ENCODE results near the gene DNAJC15.

DNAJC15 gene

GRCh38 chr13:43141685-43142084 lies 118.3 kb downstream of the DNAJC15 start:
- Histone ChIP-seq H3K36me3 (ENCODE audit: insufficient read depth, insufficient read length, low read length) (no peaks in the 10 kb centered on the region), H3K27me3 (ENCODE audit: insufficient read depth, insufficient read length) (no peaks in the 10 kb centered on the region), H3K9me3 (ENCODE audit: insufficient read depth, low read length) (no peaks in the 10 kb centered on the region), H3K9ac (ENCODE audit: insufficient read length, low read depth) (no peak overlapping the region), H3K4me1 (ENCODE audit: insufficient read depth, insufficient read length) (peaks cover 2% of the 10 kb centered on the region), H3K4me3 (ENCODE audit: insufficient read length, low read depth) (no peak overlapping the region)
- TF ChIP-seq ZNF274 (IDR thresholded peaks at IDR 0.05; ENCODE audit: low read depth, low read length), result no peak
- TF ChIP-seq YY1 (IDR thresholded peaks at IDR 0.05; ENCODE audit: insufficient read depth, insufficient read length), result no peak
- TF ChIP-seq SUZ12 (IDR thresholded peaks at IDR 0.05; ENCODE audit: extremely low read depth, insufficient read depth, insufficient read length), result no peak
- no peak for DNase-seq (ENCODE audit: low read depth, low spot score)

- TF ChIP-seq ZNF274 (IDR thresholded peaks at IDR 0.05; ENCODE audit: low read depth, low read length), result no peak
- TF ChIP-seq YY1 (IDR thresholded peaks at IDR 0.05; ENCODE audit: insufficient read depth, insufficient read length), result no peak
- TF ChIP-seq SUZ12 (IDR thresholded peaks at IDR 0.05; ENCODE audit: extremely low read depth, insufficient read depth, insufficient read length), result no peak
- Histone ChIP-seq H3K4me1 (ENCODE audit: insufficient read depth, insufficient read length) (no peaks in the 10 kb centered on the region), H3K9ac (ENCODE audit: insufficient read length, low read depth) (no peak overlapping the region), H3K9me3 (ENCODE audit: insufficient read depth, low read length) (no peaks in the 10 kb centered on the region), H3K4me3 (ENCODE audit: insufficient read length, low read depth) (no peak overlapping the region), H3K36me3 (ENCODE audit: insufficient read depth, insufficient read length, low read length) (no peaks in the 10 kb centered on the region), H3K27me3 (ENCODE audit: insufficient read depth, insufficient read length) (no peaks in the 10 kb centered on the region)
- no peak for DNase-seq (ENCODE audit: low read depth, low spot score)
Observed at GRCh38 chr13:43143591-43143990, 120.2 kb downstream of the DNAJC15 start.

GRCh38 chr13:43145534-43146196 lies 122.3 kb downstream of the DNAJC15 start:
- Histone ChIP-seq H3K4me3 (ENCODE audit: insufficient read length, low read depth) (no peak overlapping the region), H3K36me3 (ENCODE audit: insufficient read depth, insufficient read length, low read length) (no peaks in the 10 kb centered on the region), H3K27me3 (ENCODE audit: insufficient read depth, insufficient read length) (no peaks in the 10 kb centered on the region), H3K9me3 (ENCODE audit: insufficient read depth, low read length) (no peaks in the 10 kb centered on the region), H3K4me1 (ENCODE audit: insufficient read depth, insufficient read length) (no peaks in the 10 kb centered on the region), H3K9ac (ENCODE audit: insufficient read length, low read depth) (no peak overlapping the region)
- no peak for TF ChIP-seq SUZ12 (IDR thresholded peaks at IDR 0.05; ENCODE audit: extremely low read depth, insufficient read depth, insufficient read length)
- no peak for TF ChIP-seq YY1 (IDR thresholded peaks at IDR 0.05; ENCODE audit: insufficient read depth, insufficient read length)
- TF ChIP-seq ZNF274 (IDR thresholded peaks at IDR 0.05; ENCODE audit: low read depth, low read length), result no peak
- DNase-seq (ENCODE audit: low read depth, low spot score), result no peak

GRCh38 chr13:43146400-43146799 lies 123.0 kb downstream of the DNAJC15 start:
- Histone ChIP-seq H3K9ac (ENCODE audit: insufficient read length, low read depth) (no peak overlapping the region), H3K36me3 (ENCODE audit: insufficient read depth, insufficient read length, low read length) (no peaks in the 10 kb centered on the region), H3K9me3 (ENCODE audit: insufficient read depth, low read length) (no peaks in the 10 kb centered on the region), H3K4me1 (ENCODE audit: insufficient read depth, insufficient read length) (no peaks in the 10 kb centered on the region), H3K27me3 (ENCODE audit: insufficient read depth, insufficient read length) (no peaks in the 10 kb centered on the region), H3K4me3 (ENCODE audit: insufficient read length, low read depth) (no peak overlapping the region)
- no peak for DNase-seq (ENCODE audit: low read depth, low spot score)
- TF ChIP-seq SUZ12 (IDR thresholded peaks at IDR 0.05; ENCODE audit: extremely low read depth, insufficient read depth, insufficient read length), result no peak
- no peak for TF ChIP-seq ZNF274 (IDR thresholded peaks at IDR 0.05; ENCODE audit: low read depth, low read length)
- TF ChIP-seq YY1 (IDR thresholded peaks at IDR 0.05; ENCODE audit: insufficient read depth, insufficient read length), result no peak

GRCh38 chr13:43150369-43151207 lies 127.2 kb downstream of the DNAJC15 start:
- Histone ChIP-seq H3K9ac (ENCODE audit: insufficient read length, low read depth) (no peak overlapping the region), H3K9me3 (ENCODE audit: insufficient read depth, low read length) (no peaks in the 10 kb centered on the region), H3K27me3 (ENCODE audit: insufficient read depth, insufficient read length) (no peaks in the 10 kb centered on the region), H3K4me1 (ENCODE audit: insufficient read depth, insufficient read length) (no peaks in the 10 kb centered on the region), H3K36me3 (ENCODE audit: insufficient read depth, insufficient read length, low read length) (no peaks in the 10 kb centered on the region), H3K4me3 (ENCODE audit: insufficient read length, low read depth) (no peak overlapping the region)
- no peak for DNase-seq (ENCODE audit: low read depth, low spot score)
- TF ChIP-seq YY1 (IDR thresholded peaks at IDR 0.05; ENCODE audit: insufficient read depth, insufficient read length), result no peak
- TF ChIP-seq ZNF274 (IDR thresholded peaks at IDR 0.05; ENCODE audit: low read depth, low read length), result no peak
- TF ChIP-seq SUZ12 (IDR thresholded peaks at IDR 0.05; ENCODE audit: extremely low read depth, insufficient read depth, insufficient read length), result no peak

- Histone ChIP-seq H3K9me3 (ENCODE audit: insufficient read depth, low read length) (no peaks in the 10 kb centered on the region), H3K4me3 (ENCODE audit: insufficient read length, low read depth) (no peak overlapping the region), H3K4me1 (ENCODE audit: insufficient read depth, insufficient read length) (no peaks in the 10 kb centered on the region), H3K36me3 (ENCODE audit: insufficient read depth, insufficient read length, low read length) (no peaks in the 10 kb centered on the region), H3K9ac (ENCODE audit: insufficient read length, low read depth) (no peak overlapping the region), H3K27me3 (ENCODE audit: insufficient read depth, insufficient read length) (no peaks in the 10 kb centered on the region)
- no peak for TF ChIP-seq SUZ12 (IDR thresholded peaks at IDR 0.05; ENCODE audit: extremely low read depth, insufficient read depth, insufficient read length)
- TF ChIP-seq ZNF274 (IDR thresholded peaks at IDR 0.05; ENCODE audit: low read depth, low read length), result no peak
- TF ChIP-seq YY1 (IDR thresholded peaks at IDR 0.05; ENCODE audit: insufficient read depth, insufficient read length), result no peak
- no peak for DNase-seq (ENCODE audit: low read depth, low spot score)
Observed at GRCh38 chr13:43153436-43154090, 130.2 kb downstream of the DNAJC15 start.

- DNase-seq (ENCODE audit: low read depth, low spot score), result no peak
- H3K9ac ChIP-seq (ENCODE audit: insufficient read length, low read depth), result no peak overlapping the region
Observed at GRCh38 chr13:43154156-43154651, 130.8 kb downstream of the DNAJC15 start.

More at GRCh38 chr13:43154156-43154651, 130.8 kb downstream of the DNAJC15 start:
- no peaks in the 10 kb centered on the region for H3K9me3 ChIP-seq (ENCODE audit: insufficient read depth, low read length)
- H3K4me3 ChIP-seq (ENCODE audit: insufficient read length, low read depth), result no peak overlapping the region
- no peaks in the 10 kb centered on the region for H3K4me1 ChIP-seq (ENCODE audit: insufficient read depth, insufficient read length)
- H3K36me3 ChIP-seq (ENCODE audit: insufficient read depth, insufficient read length, low read length), result no peaks in the 10 kb centered on the region
- TF ChIP-seq ZNF274 (IDR thresholded peaks at IDR 0.05; ENCODE audit: low read depth, low read length), result no peak
- TF ChIP-seq YY1 (IDR thresholded peaks at IDR 0.05; ENCODE audit: insufficient read depth, insufficient read length), result no peak
- TF ChIP-seq SUZ12 (IDR thresholded peaks at IDR 0.05; ENCODE audit: extremely low read depth, insufficient read depth, insufficient read length), result no peak
- H3K27me3 ChIP-seq (ENCODE audit: insufficient read depth, insufficient read length), result no peaks in the 10 kb centered on the region
